Retinal pigment epithelial cell (primary cell): ENCODE results near the gene CHID1.

ENCODE experiments used
- DNase-seq: peaks from one replicate; pipeline ENCODE4 v3.0.0-alpha.2; 2010; ENCODE audit warnings: low read depth
- H3K4me3 ChIP-seq: 2 replicates; pipeline ENCODE4 v1.5.1; 2011; ENCODE audit warnings: mild to moderate bottlenecking, low read length, control low read depth, moderate library complexity
- TF ChIP-seq, protein P1 (sequence below): conservative IDR thresholded peaks from 2 replicates; pipeline ENCODE4 v1.5.1; 2011; ENCODE audit warnings: low read depth, low read length, control low read depth, inconsistent platforms

Gene CHID1

DNA sequence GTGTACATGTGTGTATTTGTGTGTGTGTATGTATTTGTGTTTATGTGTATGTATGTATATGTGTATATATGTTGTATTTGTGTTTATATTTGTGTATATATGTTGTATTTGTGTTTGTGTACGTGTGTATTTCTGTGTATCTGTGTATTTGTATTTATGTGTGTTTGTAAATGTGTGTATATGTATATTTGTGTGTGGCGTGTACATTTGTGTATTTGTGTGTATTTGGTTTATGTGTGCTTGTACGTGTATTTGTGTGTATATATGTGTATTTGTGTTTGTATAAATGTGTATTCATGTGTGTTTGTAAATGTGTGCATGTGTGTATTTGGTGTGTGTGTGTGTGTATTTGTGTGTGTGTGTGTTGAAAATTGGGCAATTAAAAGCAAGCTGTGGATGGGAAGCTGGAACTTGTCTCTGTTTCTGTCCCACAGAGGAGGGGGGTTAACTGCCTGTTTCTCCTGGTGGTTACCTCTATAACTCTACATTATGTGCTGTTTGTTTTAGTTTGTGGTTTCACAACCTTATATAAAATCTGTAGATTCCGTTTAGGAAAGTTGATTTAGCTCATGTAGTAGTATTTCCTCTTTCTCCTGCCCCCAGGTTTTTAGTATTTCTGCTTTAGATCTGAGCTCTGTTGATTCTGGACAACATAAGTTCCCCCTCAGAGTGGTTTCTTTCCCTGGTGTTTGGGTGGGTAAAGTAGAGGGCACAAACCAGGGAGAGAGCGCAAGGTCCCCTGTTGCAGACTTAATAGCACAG lies 44.0 kb upstream of the CHID1 start:
- DNase-seq = no peak
- no peak overlapping the region for H3K4me3 ChIP-seq
- TF ChIP-seq, protein P1, sequence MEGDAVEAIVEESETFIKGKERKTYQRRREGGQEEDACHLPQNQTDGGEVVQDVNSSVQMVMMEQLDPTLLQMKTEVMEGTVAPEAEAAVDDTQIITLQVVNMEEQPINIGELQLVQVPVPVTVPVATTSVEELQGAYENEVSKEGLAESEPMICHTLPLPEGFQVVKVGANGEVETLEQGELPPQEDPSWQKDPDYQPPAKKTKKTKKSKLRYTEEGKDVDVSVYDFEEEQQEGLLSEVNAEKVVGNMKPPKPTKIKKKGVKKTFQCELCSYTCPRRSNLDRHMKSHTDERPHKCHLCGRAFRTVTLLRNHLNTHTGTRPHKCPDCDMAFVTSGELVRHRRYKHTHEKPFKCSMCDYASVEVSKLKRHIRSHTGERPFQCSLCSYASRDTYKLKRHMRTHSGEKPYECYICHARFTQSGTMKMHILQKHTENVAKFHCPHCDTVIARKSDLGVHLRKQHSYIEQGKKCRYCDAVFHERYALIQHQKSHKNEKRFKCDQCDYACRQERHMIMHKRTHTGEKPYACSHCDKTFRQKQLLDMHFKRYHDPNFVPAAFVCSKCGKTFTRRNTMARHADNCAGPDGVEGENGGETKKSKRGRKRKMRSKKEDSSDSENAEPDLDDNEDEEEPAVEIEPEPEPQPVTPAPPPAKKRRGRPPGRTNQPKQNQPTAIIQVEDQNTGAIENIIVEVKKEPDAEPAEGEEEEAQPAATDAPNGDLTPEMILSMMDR = no peak

DNA sequence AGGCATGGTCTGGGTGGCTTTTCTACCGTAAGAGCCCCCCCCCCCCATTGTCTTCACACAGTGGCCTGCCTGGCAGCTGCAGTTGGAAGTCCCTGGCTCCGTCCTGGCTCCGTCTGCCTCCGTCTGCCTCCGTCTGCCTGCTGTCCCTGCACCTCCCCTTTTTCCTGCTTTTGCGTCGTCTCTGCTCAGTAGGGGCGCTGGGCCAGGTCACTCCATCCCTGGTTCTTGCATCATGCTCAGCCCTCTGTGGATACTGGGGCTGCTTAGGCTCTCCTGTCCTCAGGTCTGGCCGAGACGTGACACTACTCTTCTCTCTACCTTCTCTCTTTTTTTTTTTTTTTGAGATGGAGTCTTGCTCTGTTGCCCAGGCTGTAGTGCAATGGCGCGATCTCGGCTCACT lies 42.9 kb upstream of the CHID1 start:
- TF ChIP-seq, protein P1 = no peak
- H3K4me3 ChIP-seq = no peak overlapping the region
- DNase-seq = no peak

DNA sequence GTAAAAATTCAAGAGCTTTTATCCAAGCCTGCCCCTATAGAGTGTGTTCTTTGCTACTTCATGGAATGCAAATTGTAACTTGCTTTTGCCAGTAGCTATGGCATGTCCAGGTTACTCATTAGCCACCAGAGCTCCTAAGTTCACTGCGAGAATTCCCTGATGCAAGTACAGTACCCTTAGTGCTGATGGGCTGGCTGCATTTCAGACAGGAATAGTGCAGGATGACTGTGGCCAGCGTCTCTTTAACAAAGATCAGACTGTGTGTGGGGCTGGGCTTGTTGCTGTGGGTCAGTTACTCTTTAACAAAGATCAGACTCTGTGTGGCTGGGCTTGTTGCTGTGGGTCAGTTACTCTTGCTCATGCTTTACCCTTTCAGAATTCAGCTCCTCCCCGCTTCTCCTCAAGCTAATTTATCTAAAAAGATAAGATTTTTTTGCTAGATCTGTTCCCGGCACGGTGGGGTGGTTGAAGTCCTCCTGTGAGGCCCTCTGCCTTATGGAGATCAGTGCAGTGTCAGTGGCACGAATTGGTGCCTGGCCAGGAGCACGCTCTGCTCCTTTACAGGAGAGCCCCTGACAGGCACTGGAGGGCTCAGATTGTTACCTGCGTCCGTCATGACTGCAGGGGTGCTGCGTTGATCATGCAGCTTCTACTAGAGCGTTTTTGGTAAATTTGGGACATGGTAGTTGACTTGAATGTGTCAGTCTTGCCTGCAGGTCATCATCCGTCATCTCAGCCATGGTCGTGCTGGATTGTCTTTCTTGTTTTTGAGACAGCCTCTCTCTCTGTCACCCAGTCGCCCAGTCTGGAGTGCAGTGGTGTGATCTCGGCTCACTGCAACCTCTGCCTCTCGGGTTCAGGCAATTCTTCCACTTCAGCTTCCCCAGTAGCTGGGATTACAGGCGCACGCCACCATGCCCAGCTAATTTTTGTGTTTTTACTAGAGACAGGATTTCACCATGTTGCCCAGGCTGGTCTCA lies 42.1 kb upstream of the CHID1 start:
- TF ChIP-seq, protein P1 = no peak
- no peak overlapping the region for H3K4me3 ChIP-seq
- DNase-seq = no peak

DNA sequence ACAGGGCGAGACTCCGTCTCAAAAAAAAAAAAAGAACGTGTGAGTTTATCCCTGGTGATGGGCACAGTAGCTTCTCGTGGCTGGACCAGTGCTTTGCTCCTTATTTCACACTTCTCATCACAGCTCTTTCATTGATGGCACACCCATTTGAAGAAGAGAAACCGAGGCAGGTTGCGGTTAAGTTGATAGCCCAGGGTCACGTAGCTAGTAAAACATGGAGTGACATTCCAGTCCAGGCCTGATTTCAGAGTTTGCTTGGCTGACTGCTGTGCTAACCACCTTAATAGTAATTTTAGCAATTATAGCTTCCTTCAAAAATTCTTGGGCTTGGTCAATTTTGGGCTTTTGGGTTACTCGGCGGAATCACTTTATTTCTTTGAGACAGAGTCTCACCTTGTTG lies 40.9 kb upstream of the CHID1 start:
- no peak for DNase-seq
- no peak overlapping the region for H3K4me3 ChIP-seq
- TF ChIP-seq, protein P1 = no peak

DNA sequence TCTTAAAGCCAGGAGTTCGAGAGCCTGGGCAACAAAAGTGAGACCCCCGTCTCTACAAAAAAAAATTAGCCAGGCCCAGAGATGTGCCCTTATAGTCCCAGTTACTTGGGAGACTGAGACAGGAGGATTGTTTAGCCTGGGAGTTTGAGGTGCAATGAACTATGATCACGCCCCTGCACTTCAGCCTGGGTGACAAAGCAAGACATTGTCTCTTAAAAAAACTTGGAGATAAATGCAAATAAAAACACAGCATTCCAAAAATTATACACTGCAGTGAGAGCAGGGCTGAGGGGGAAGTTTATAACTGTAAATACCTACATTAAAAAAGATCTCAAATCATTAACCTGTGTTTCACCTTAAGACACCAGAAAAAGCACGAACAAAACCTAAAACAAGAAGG lies 37.1 kb upstream of the CHID1 start:
- TF ChIP-seq, protein P1 = no peak
- no peak for DNase-seq
- H3K4me3 ChIP-seq = no peak overlapping the region

DNA sequence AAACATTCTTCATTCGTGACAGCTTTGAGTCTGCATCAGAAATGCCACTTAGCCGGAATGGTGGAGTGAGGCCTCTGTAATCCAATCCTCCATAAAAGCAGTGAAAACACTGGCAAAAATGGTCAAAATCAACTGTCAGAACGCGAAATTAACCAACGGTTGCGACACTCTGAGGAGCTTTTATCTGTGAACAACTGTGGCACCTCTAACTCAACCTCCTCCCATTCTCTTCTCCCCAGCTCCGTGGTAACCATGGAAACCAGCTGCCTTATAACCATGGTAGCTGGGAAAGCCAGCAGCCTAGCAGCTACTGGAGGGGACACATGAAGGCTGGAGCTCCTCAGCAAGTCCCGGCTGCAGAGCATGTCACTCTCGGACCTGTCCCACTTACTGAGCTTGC lies 35.4 kb upstream of the CHID1 start:
- DNase-seq = no peak
- no peak overlapping the region for H3K4me3 ChIP-seq
- TF ChIP-seq, protein P1 = no peak
